GM12892 (cell line): ENCODE measurements around the gene ARRDC1.

Experiments
- DNase-seq: peaks from one replicate; pipeline ENCODE4 v3.0.0; 2011; ENCODE audit not compliant: insufficient read length
- FAIRE-seq: peaks from 2 replicates; lab custom pipeline; 2011; peaks lifted over from hg19 to GRCh38; lab: Jason Lieb, UNC
- POLR2A ChIP-seq: IDR thresholded peaks from 2 replicates; pipeline ENCODE4 v1.6.1; 2011; ENCODE audit warnings: low read depth, low read length, control low read depth
- POLR2AphosphoS5 ChIP-seq: IDR thresholded peaks from 2 replicates; pipeline ENCODE4 v1.6.1; 2011; ENCODE audit warnings: low read depth, low read length, control low read depth
- TAF1 ChIP-seq: IDR thresholded peaks from 2 replicates; pipeline ENCODE4 v1.6.1; 2011; ENCODE audit warnings: low read depth, mild to moderate bottlenecking, control low read depth, low read length, borderline replicate concordance

Gene ARRDC1

DNA sequence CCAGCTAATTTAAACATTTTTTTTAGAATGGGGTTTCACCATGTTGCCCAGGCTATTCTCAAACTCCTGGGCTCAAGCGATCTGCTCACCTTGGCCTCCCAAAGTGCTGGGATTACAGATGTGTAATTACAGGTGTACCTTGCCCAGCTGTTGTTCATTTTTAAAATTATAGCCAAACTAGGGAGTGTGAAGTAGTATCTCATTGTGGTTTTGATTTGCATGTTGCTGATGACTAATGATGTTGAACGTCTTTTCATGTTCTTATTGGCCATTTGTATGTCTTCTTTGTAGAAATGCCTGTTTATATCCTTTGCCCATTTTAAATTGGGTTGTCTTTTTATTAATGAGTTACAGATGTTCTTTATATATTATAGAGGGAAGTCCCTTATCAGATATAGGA, 44.8 kb downstream of the ARRDC1 start:
- TF ChIP-seq POLR2AphosphoS5 (no peak), POLR2A (no peak), TAF1 (no peak)
- FAIRE-seq (no peak), DNase-seq (no peak)

DNA sequence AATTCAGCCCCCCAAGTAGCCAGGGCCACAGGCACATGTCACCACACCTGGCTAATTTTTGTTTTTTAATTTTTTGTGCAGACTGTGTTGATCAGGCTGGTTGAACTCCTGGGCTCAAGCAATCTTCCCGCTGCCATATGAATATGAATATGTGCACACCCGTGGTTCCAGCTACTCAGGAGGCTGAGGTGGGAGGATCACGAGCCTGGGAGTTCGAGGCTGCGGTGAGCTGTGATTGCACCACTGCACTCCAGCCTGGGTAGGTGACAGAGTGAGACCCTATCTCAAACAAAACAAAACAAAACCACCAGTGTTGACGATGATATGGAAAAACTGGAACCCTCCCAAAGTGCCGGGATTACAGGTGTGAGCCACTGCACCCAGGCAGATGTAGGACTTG, 45.3 kb downstream of the ARRDC1 start:
- FAIRE-seq (no peak), DNase-seq (no peak)
- no peak for TF ChIP-seq POLR2AphosphoS5
- no peak for TF ChIP-seq POLR2A
- TF ChIP-seq TAF1 = no peak

DNA sequence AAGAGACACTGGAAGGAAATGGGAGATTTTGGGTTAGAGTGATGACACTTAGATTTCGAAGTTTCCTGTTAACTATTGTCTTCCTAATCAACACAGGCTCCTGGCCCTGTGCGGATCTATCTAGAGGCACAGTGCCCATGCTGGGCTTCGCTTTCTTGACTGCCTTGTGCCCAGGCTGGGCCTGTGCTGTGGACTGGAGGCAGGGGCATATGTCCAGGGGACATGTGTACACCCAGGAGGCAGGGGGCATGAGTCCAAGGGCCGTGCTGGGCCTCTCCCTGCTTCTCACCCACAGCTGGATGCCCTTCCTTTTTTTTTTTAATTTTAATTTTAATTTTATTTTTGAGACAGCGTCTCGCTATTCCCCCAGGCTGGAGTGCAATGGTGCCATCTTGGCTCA, 50.9 kb downstream of the ARRDC1 start:
- TF ChIP-seq POLR2AphosphoS5 = no peak
- no peak for TF ChIP-seq TAF1
- no peak for TF ChIP-seq POLR2A
- FAIRE-seq (no peak), DNase-seq (no peak)

DNA sequence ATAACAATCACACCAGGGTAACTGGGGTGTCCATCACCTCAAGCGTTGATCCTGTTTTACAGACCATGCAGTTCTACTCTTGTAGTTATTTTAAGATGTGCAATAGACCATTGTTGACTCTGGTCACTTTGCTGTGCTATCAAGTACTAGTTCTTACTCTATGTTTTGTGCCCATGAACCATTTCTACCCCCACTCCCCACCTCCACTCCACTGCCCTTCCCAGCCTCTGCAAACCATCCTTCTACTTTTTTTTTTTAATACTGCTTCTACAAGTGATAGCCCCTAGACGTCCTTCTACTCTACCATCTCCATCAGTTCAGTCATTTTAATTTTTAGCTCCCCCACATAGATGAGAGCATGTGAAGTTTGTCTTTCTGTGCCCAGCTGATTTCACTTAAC, 52.1 kb downstream of the ARRDC1 start:
- TF ChIP-seq TAF1 (no peak), POLR2A (no peak), POLR2AphosphoS5 (no peak)
- FAIRE-seq = no peak

GRCh38 chr9:137658781-137659180, 53.3 kb downstream of the ARRDC1 start:
- no peak for FAIRE-seq
- TF ChIP-seq POLR2AphosphoS5 = no peak
- no peak for TF ChIP-seq TAF1
- no peak for TF ChIP-seq POLR2A

More for the DNA sequence above, 52.1 kb downstream of the ARRDC1 start:
- DNase-seq = no peak

DNA sequence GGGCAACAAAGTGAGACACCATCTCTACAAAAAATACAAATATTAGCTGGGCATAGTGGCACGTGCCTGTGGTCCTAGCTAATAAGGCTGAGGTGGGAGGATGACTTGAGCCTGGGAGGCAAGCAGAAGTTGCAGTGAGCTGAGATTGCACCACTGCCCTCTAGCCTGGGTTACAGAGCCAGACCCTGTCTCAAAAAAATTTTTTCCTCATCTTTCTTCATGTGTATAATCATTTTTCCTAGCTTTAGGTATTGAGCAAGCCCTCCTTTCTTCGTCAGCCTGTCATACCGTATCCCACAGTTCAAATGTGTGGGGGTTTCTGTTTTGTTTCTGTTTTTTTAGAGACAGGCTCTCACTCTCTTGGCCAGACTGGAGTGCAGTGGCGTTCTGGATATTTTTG, 54.7 kb downstream of the ARRDC1 start:
- TF ChIP-seq POLR2AphosphoS5 (no peak), POLR2A (no peak)
- DNase-seq = no peak
- FAIRE-seq = no peak

More at GRCh38 chr9:137658781-137659180, 53.3 kb downstream of the ARRDC1 start:
- no peak for DNase-seq

GRCh38 chr9:137663584-137663983, 58.1 kb downstream of the ARRDC1 start:
- TF ChIP-seq TAF1 (no peak), POLR2AphosphoS5 (no peak), POLR2A (no peak)
- no peak for DNase-seq
- FAIRE-seq = no peak

GRCh38 chr9:137664676-137665075, 59.2 kb downstream of the ARRDC1 start:
- DNase-seq = no peak
- FAIRE-seq = no peak
- no peak for TF ChIP-seq TAF1
- no peak for TF ChIP-seq POLR2A
- no peak for TF ChIP-seq POLR2AphosphoS5
